ENCODE measurements around the gene PON3. TPM values are rescaled to one million over a fixed set of nuclear protein-coding genes. Genes with fewer than 3 reads are reported as not detected.

Gene PON3
- polyA plus RNA-seq, 1 donor (not counting 4 experiments of a cell fraction or from before 2014, with no cell fraction given): 0.85 TPM

GRCh38 chr7:95436407-95436806, 40.2 kb upstream of the PON3 start:
- Histone ChIP-seq H3K9me1 (ENCODE audit: control insufficient read depth, extremely low read depth, insufficient read depth, low read length) (no peaks in the 10 kb centered on the region), H3K4me3 (ENCODE audit: control insufficient read depth in 2 of 3, extremely low read depth in 1 of 3, insufficient read depth in 2 of 3, low read depth in 1 of 3, low read length in 3 of 3) (no peak overlapping the region), H3K9ac (ENCODE audit: control insufficient read depth, extremely low read depth, insufficient read depth, low read length) (no peak overlapping the region), H4K20me1 (ENCODE audit: control insufficient read depth, extremely low read depth, insufficient read depth, low read length) (no peaks in the 10 kb centered on the region), H3K79me2 (ENCODE audit: control insufficient read depth, insufficient read depth, low read length) (peaks cover 7% of the 10 kb centered on the region), H3K27me3 (ENCODE audit: control insufficient read depth, extremely low read depth, insufficient read depth, low read length) (no peaks in the 10 kb centered on the region), H3K4me2 (ENCODE audit: control insufficient read depth, extremely low read depth, insufficient read depth, low read depth, low read length) (no peak overlapping the region), H3K27ac (ENCODE audit: control insufficient read depth, insufficient read depth, low read length) (no peak overlapping the region), H3K9me3 (ENCODE audit: control insufficient read depth, low read depth, low read length) (no peaks in the 10 kb centered on the region), H2AFZ (ENCODE audit: control insufficient read depth, low read length) (no peak overlapping the region), H3K4me1 (ENCODE audit: control insufficient read depth, extremely low read depth, insufficient read depth, low read length) (peaks cover 10% of the 10 kb centered on the region), H3K36me3 (ENCODE audit: control insufficient read depth in 2 of 2, extremely low read depth in 1 of 2, insufficient read depth in 2 of 2, low read length in 2 of 2) (peaks cover 0 to 2% of the 10 kb centered on the region in 2 experiments)
- FAIRE-seq (no peak), DNase-seq (ENCODE audit: low read depth, low spot score) (no peak)
- no peak for TF ChIP-seq CTCF (optimal IDR thresholded peaks at IDR 0.05 in 1 of 3, IDR thresholded peaks at IDR 0.05 in 1 of 3, conservative IDR thresholded peaks at IDR 0.05 in 1 of 3; ENCODE audit: extremely low read depth in 1 of 3, insufficient read depth in 2 of 3, low read length in 3 of 3)
- dilution Hi-C loops (cut with MboI; ENCODE audit: extremely low pct_ligation_motif_present, low sequenced_read_pairs): no loop called here

- Histone ChIP-seq H3K36me3 (ENCODE audit: control insufficient read depth in 2 of 2, extremely low read depth in 1 of 2, insufficient read depth in 2 of 2, low read length in 2 of 2) (peaks cover 0 to 2% of the 10 kb centered on the region in 2 experiments), H3K4me1 (ENCODE audit: control insufficient read depth, extremely low read depth, insufficient read depth, low read length) (peaks cover 10% of the 10 kb centered on the region), H3K9ac (ENCODE audit: control insufficient read depth, extremely low read depth, insufficient read depth, low read length) (peak overlapping the region; percentile 85), H3K9me1 (ENCODE audit: control insufficient read depth, extremely low read depth, insufficient read depth, low read length) (no peaks in the 10 kb centered on the region), H3K9me3 (ENCODE audit: control insufficient read depth, low read depth, low read length) (no peaks in the 10 kb centered on the region), H3K4me3 (ENCODE audit: control insufficient read depth in 2 of 3, extremely low read depth in 1 of 3, insufficient read depth in 2 of 3, low read depth in 1 of 3, low read length in 3 of 3) (peak overlapping the region in 2 of 3 experiments; percentile 84 to 89), H2AFZ (ENCODE audit: control insufficient read depth, low read length) (peak overlapping the region; percentile 88), H3K27me3 (ENCODE audit: control insufficient read depth, extremely low read depth, insufficient read depth, low read length) (no peaks in the 10 kb centered on the region), H3K27ac (ENCODE audit: control insufficient read depth, insufficient read depth, low read length) (peak overlapping the region; percentile 61), H3K79me2 (ENCODE audit: control insufficient read depth, insufficient read depth, low read length) (peaks cover 7% of the 10 kb centered on the region), H4K20me1 (ENCODE audit: control insufficient read depth, extremely low read depth, insufficient read depth, low read length) (no peaks in the 10 kb centered on the region), H3K4me2 (ENCODE audit: control insufficient read depth, extremely low read depth, insufficient read depth, low read depth, low read length) (peak overlapping the region; percentile 83)
- TF ChIP-seq CTCF (optimal IDR thresholded peaks at IDR 0.05 in 1 of 3, IDR thresholded peaks at IDR 0.05 in 1 of 3, conservative IDR thresholded peaks at IDR 0.05 in 1 of 3; ENCODE audit: extremely low read depth in 1 of 3, insufficient read depth in 2 of 3, low read length in 3 of 3) (no peak), EZH2 (IDR thresholded peaks at IDR 0.05; ENCODE audit: low read length) (no peak)
- FAIRE-seq (no peak), DNase-seq (ENCODE audit: low read depth, low spot score) (no peak)
- dilution Hi-C loops (cut with MboI; ENCODE audit: extremely low pct_ligation_motif_present, low sequenced_read_pairs): no loop called here
These were observed 39.2 kb upstream of the PON3 start for GRCh38 chr7:95435422-95435780.
